ENCODE results near the gene LRP1. TPM values are rescaled to one million over a fixed set of nuclear protein-coding genes. Genes with fewer than 3 reads are reported as not detected.

Gene LRP1
- total RNA-seq, 4 donors from 2014 or later, result 185 to 292 (median 216) TPM

DNA sequence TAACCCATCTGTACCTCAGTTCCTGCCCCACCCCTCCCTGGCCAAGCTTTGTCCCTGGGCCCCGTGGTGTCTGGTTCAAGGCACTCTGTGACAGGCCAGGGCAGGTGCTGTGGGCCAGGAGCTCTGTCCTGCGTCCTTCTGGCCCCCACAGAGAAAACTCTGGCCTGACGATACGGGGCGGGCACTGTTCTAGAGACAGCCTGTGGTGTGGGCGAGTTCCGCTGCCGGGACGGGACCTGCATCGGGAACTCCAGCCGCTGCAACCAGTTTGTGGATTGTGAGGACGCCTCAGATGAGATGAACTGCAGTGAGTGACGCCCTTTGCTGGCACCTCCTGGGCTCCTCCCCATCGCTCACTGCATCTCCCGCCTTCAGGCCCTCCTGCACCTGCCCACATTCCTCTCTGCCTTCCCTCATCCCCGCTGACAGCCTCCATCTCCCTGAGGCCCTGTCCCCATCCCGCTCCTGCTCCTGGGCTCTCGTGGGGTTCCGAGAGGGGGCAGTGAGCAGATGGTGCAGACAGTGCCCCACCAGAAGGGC is 65.5 kb downstream of the LRP1 start:
- Histone ChIP-seq H3K9me3 (no peaks in the 10 kb centered on the region), H3K27me3 (no peaks in the 10 kb centered on the region), H3K27ac (no peak overlapping the region), H3K36me3 (peaks cover 0 to 99% of the 10 kb centered on the region in 2 donors), H3K4me1 (peaks cover 0 to 9% (median 0%) of the 10 kb centered on the region in 3 donors), H3K4me3 (no peak overlapping the region)
- TF ChIP-seq POLR2AphosphoS5 (IDR thresholded peaks at IDR 0.05) (no peak), POLR2A (IDR thresholded peaks at IDR 0.05) (no peak), EP300 (IDR thresholded peaks at IDR 0.05) (no peak)
- TF ChIP-seq, protein P1, sequence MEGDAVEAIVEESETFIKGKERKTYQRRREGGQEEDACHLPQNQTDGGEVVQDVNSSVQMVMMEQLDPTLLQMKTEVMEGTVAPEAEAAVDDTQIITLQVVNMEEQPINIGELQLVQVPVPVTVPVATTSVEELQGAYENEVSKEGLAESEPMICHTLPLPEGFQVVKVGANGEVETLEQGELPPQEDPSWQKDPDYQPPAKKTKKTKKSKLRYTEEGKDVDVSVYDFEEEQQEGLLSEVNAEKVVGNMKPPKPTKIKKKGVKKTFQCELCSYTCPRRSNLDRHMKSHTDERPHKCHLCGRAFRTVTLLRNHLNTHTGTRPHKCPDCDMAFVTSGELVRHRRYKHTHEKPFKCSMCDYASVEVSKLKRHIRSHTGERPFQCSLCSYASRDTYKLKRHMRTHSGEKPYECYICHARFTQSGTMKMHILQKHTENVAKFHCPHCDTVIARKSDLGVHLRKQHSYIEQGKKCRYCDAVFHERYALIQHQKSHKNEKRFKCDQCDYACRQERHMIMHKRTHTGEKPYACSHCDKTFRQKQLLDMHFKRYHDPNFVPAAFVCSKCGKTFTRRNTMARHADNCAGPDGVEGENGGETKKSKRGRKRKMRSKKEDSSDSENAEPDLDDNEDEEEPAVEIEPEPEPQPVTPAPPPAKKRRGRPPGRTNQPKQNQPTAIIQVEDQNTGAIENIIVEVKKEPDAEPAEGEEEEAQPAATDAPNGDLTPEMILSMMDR (IDR thresholded peaks at IDR 0.05), result no peak
- ATAC-seq, result no peak
- 65 to 84% methylated on average over 5 to 8 of the region's 19 CpGs for WGBS, 2 donors (ENCODE audit: low coverage in 1 of 2)

DNA sequence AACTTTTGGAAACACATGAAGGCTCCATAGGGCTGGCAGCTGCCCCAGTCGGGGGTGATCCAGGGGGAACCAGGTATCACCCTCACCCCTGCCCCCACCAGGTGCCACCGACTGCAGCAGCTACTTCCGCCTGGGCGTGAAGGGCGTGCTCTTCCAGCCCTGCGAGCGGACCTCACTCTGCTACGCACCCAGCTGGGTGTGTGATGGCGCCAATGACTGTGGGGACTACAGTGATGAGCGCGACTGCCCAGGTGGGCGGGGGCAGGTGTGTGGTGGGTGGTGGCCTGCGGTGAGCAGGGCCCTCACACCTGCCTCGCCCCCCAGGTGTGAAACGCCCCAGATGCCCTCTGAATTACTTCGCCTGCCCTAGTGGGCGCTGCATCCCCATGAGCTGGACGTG is 66.0 kb downstream of the LRP1 start:
- peaks cover 0 to 99% of the 10 kb centered on the region in 2 donors for H3K36me3 ChIP-seq
- no peaks in the 10 kb centered on the region for H3K9me3 ChIP-seq
- TF ChIP-seq POLR2A (IDR thresholded peaks at IDR 0.05) (no peak), POLR2AphosphoS5 (IDR thresholded peaks at IDR 0.05) (no peak), EP300 (IDR thresholded peaks at IDR 0.05) (no peak)
- TF ChIP-seq, protein P1 (IDR thresholded peaks at IDR 0.05), result no peak
- ATAC-seq, result no peak
- H3K27ac ChIP-seq, result no peak overlapping the region
- no peaks in the 10 kb centered on the region for H3K27me3 ChIP-seq
- no CpG with 5 or more reads among the region's 18 CpGs for WGBS, 2 donors (ENCODE audit: low coverage in 1 of 2)
- no peak overlapping the region for H3K4me3 ChIP-seq
- peaks cover 0 to 9% (median 0%) of the 10 kb centered on the region in 3 donors for H3K4me1 ChIP-seq

DNA sequence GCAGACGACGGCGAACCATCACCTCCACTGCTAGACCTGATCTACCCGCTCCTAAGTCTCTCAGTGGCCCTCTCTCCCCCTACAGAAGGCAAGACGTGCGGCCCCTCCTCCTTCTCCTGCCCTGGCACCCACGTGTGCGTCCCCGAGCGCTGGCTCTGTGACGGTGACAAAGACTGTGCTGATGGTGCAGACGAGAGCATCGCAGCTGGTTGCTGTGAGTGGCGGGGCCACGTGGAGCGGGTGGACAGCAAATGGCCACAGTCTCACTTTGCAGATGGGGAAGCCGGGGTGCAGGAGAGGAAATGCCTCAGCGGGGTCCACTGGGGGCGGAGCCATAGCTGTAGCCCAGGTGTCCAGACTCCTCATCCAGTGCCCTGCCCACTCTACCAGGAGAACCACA is 66.9 kb downstream of the LRP1 start:
- ATAC-seq, result no peak
- H3K27me3 ChIP-seq, result no peaks in the 10 kb centered on the region
- WGBS, 2 donors (ENCODE audit: low coverage in 1 of 2), result 90% methylated on average over 2 of the region's 19 CpGs; no CpG with 5 or more reads in 1 of the 2 donors
- no peak overlapping the region for H3K27ac ChIP-seq
- TF ChIP-seq POLR2A (IDR thresholded peaks at IDR 0.05), result no peak
- no peak for TF ChIP-seq POLR2AphosphoS5 (IDR thresholded peaks at IDR 0.05)
- TF ChIP-seq EP300 (IDR thresholded peaks at IDR 0.05), result no peak
- TF ChIP-seq, protein P1 (IDR thresholded peaks at IDR 0.05), result no peak
- H3K4me3 ChIP-seq, result no peak overlapping the region
- H3K9me3 ChIP-seq, result no peaks in the 10 kb centered on the region
- H3K4me1 ChIP-seq, result peaks cover 0 to 5% (median 0%) of the 10 kb centered on the region in 3 donors
- H3K36me3 ChIP-seq, result peaks cover 0 to 100% of the 10 kb centered on the region in 2 donors

DNA sequence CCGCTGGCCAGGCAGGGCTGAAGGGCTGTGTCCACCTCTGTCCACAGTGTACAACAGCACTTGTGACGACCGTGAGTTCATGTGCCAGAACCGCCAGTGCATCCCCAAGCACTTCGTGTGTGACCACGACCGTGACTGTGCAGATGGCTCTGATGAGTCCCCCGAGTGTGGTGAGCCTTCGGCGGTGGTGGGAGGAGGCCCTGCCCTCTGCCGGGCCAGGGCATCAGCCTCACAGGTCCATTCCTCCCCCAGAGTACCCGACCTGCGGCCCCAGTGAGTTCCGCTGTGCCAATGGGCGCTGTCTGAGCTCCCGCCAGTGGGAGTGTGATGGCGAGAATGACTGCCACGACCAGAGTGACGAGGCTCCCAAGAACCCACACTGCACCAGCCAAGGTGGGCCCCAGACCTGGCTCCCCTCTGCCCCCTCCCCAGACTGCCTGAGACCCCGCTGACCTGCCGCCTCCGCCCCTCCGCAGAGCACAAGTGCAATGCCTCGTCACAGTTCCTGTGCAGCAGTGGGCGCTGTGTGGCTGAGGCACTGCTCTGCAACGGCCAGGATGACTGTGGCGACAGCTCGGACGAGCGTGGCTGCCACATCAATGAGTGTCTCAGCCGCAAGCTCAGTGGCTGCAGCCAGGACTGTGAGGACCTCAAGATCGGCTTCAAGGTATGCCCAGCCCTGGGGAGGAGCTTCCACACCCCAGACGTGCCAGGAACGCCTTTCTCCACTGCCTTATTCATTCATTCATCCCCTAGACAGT is 67.5 kb downstream of the LRP1 start:
- TF ChIP-seq POLR2AphosphoS5 (IDR thresholded peaks at IDR 0.05) (no peak), POLR2A (IDR thresholded peaks at IDR 0.05) (no peak)
- no peaks in the 10 kb centered on the region for H3K4me1 ChIP-seq
- H3K4me3 ChIP-seq, result no peak overlapping the region
- peaks cover 0 to 100% of the 10 kb centered on the region in 2 donors for H3K36me3 ChIP-seq
- WGBS, 2 donors (ENCODE audit: low coverage in 1 of 2), result 93% methylated on average over 2 of the region's 34 CpGs; no CpG with 5 or more reads in 1 of the 2 donors
- H3K27ac ChIP-seq, result no peak overlapping the region
- no peaks in the 10 kb centered on the region for H3K27me3 ChIP-seq
- ATAC-seq, result no peak
- H3K9me3 ChIP-seq, result no peaks in the 10 kb centered on the region

DNA sequence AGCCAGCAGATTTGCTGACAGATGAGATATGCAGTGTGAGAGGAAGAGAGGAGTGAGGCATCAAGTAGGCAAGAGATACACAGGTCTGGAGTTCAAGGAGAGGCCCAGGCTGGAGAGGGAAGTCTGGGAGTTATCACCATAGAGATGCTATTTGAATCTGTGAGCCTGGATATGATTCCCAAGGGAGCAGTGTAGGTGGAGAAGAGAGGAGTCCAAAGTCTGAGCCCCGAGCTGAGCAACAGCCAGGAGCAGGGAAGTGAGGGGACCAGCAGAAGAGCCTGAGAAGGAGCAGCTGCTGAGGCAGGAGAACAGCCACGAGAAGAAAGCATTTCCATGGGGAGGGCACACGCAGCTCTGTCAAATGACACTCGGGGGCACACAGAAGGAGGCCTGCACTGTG is 68.2 kb downstream of the LRP1 start:
- no peak for ATAC-seq
- no peaks in the 10 kb centered on the region for H3K27me3 ChIP-seq
- TF ChIP-seq EP300 (IDR thresholded peaks at IDR 0.05) (no peak), POLR2A (IDR thresholded peaks at IDR 0.05) (no peak), POLR2AphosphoS5 (IDR thresholded peaks at IDR 0.05) (no peak)
- TF ChIP-seq, protein P1 (IDR thresholded peaks at IDR 0.05), result no peak
- no peak overlapping the region for H3K27ac ChIP-seq
- no peaks in the 10 kb centered on the region for H3K4me1 ChIP-seq
- peaks cover 0 to 100% of the 10 kb centered on the region in 2 donors for H3K36me3 ChIP-seq
- 67 to 75% methylated on average over 1 to 4 of the region's 4 CpGs for WGBS, 2 donors (ENCODE audit: low coverage in 1 of 2)
- H3K4me3 ChIP-seq, result no peak overlapping the region
- no peaks in the 10 kb centered on the region for H3K9me3 ChIP-seq

All from gastroesophageal sphincter (tissue), 4 donors.